Fibroblast of upper back skin (primary cell): Measurements from ENCODE around the gene PPP2R1B.
"Not testable (repeated sequence)": the region's sequence is repeated elsewhere in the genome, so short reads cannot be mapped to it uniquely, and the experiment has no call there.

Experiments used
- DNase-seq: peaks from one replicate; pipeline ENCODE4 v3.0.0-alpha.2; 2013

PPP2R1B gene

DNA sequence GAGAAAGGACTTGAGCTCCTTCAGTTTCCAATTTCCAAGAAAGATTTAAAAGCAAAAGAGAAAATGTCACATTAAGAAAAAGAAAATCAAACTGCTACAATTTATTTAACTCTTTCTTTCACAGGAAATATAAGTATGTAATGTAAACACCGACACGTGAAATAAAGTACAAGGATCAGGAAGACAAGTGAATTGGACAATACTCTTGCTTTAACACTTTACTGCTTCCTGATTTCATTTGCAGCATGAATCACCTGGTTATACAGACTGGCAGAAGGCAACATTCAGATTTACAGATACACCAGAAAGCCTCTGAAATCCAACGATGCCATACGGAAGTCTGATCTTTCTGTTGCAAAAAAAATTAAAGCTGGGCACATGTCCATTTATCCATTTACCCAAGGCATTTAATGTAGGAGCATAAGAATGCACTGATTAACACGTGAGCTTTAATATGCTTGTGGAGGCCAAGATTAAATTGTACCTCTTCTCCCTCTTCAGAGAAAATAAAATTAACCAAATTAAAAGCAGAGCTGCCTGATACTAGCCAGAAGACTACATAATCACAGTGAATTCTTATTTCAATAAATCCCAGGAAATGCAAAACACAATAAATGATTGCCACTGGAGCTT is 16.0 kb upstream of the PPP2R1B start:
- no peak for DNase-seq

DNA sequence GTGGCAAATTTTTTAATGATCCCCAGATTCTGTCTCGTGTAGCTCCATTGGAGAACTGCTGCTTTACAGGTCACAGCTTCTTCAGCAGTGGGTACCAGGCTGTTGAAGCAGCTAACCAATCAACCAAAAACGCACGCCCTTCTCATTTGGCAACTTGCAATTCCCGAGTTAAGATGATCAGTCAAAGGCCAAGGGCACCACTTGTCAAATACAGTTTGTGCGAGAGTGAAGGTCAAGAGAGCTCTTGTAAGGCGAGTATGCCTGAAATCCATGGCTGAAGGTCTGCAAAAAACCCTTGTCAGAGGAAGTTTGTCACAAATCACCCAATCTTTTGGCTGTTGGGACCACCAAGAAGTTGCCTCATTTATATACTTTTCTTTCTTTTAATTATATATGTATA is 12.9 kb upstream of the PPP2R1B start:
- no peak for DNase-seq

DNA sequence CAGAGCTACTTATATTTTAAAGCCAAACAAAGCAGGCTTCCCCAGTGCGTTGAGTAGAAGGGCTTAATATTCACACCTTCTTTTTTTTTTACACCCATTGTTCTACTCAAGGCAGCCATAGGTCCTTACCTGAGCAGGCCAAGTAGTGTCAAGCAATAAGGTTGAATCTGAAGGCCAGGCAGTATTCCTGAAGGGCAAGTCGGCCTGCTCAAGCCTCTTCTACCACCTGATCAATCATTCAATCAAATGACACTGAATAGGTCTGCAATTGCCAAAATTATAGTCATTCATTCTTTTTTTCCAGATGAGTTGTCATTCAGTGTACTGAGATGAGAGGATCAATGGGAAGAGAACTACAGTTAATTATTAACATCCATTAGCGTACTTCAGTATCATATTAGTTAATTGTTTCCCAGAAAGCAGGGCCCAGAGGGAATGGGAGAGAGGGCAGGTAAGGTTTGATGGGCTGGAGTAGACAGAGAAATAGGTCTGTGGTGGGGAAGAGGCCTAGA is 11.9 kb upstream of the PPP2R1B start:
- DNase-seq: no peak

DNA sequence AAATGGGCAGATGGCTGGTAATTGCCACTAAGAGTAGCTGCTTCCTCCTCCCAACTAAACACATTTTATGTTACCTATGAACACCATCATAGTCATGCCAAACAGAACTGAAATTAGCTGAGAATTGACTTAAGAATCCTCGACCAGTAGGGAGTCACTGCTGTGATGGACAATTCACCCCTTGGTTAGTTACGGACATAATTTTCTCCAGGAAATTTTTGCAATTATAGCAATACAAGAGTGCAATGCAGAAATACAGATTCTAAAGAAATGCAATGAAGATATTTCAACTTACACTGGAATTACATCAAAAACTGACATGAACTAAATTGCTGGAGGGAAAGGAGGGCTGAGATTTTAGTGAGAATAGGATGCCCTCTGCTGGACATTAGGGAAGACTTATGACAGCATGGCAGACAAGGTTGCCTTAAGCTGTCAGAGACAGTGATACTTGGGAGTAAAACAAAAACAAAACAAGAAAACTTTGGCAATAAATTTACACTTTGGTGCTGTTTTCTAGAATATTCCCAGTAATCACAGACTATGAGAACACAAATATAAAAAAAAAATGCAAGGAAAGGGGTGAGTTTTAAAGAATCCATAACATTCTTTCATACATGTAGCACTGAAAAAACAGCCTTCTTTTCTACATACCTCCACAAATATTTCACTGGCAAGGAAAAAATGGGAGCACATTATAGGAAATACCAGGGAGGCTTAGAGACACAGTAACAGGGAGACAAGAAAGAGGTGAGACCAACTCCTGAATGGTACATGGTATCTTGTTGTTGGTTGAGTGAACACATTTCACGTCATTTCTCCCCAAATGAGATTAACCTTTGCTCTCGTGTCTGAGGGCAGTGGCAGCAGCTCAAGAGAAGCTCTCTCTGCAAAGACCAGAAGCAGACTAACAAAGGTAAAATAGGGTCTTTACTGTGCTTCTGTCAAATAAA is 11.2 kb upstream of the PPP2R1B start:
- DNase-seq: peak; percentile 81

DNA sequence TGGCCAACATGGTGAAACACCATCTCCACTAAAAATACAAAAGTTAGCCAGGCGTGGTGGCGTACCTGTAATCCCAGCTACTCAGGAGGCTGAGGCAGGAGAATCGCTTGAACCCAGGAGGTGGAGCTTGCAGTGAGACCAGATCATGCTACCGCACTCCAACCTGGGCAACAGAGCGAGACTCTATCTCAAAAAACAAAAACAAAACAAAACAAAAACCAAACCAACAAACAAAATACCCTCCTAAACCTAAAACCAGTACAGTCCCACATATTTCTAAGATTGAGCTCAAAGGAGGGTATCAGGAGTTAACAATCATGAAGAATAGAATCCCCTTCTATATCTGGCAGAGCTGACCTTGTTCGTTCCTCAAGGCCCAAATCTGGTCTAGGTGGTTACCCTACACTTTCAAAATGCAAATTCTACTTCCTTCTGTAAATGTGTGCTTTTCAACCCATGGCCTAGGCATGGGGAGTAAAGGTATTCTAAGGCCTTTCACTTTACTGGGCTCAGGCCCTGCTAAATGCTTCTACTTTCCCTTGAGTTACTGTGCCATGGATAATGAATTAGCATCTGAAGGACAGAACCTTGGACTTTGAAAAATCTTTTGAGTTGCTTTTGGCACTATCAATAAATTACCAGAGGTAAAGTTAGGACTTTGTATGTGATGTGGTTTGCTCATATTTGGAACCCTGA is 10.4 kb upstream of the PPP2R1B start:
- DNase-seq: no peak

DNA sequence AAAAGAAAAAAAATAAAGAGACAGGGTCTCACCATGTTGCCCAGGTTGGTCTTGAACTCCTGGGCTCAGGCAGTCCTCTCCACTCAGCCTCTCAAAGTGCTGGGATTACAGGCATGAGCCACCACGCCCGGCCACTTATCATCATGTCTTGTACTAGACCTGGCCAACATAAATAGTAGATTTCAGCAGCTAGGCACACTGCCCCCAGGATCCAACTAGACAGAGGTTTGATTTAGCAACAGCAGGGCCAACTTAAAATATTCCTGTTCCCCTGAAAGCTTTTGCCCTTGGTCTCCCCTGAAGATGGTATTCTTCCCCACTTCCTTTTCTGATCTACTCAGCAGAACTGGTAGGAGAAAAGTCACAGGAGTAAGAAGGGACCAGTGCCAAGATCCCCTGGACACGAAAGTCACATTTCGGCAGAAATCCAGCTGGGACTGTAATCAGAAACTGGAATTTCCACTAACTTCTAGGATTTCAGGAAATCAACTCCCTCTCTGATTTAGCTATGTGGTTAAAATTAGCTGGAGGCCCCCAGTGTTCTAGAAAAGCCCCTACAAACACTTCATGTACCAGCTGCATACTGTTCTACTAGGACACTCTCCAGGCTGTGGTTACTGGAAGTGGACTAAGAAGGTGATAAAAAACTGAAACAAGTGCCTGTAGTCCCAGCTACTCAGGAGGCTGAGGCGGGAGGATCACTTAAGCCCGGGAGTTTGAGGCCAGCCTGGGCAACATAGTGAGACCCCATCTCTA is 8.9 kb upstream of the PPP2R1B start:
- DNase-seq: peak; percentile 17

DNA sequence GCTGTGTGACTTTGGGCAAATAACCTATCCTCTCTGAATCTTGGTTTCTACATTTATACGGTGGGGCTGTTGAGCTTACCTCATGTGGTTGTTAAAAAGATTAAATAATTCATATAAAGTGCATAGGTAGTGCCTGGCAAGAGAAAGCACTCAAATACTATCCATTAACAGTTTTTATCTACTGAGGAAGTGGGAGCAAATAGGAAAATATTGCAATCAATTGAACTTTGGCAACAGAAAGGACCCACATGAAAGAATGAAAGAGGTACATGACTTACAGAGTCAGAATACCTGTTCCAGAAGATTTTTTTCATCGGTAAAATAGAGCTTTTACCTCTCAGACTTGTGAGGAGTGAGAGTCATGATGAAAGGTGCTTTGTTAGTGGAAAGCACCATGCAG is 6.3 kb upstream of the PPP2R1B start:
- no peak for DNase-seq

DNA sequence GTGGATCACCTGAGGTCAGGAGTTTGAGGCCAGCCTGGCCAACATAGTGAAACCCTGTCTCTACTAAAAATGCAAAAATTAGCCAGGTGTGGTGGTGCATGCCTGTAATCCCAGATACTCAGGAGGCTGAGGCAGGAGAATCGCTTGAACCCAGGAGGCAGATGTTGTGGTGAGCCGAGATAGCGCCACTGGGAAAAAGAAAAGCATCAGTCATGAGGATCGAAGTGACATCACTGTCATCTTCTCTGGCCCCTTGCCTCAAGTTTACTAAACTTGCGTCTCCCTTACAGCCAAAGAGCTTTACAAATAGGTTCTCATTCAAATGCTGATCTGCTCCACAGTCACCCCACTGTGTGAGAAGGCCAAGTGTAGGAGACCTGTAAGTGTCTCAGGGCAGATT is 5.0 kb upstream of the PPP2R1B start:
- not testable (repeated sequence) for DNase-seq

DNA sequence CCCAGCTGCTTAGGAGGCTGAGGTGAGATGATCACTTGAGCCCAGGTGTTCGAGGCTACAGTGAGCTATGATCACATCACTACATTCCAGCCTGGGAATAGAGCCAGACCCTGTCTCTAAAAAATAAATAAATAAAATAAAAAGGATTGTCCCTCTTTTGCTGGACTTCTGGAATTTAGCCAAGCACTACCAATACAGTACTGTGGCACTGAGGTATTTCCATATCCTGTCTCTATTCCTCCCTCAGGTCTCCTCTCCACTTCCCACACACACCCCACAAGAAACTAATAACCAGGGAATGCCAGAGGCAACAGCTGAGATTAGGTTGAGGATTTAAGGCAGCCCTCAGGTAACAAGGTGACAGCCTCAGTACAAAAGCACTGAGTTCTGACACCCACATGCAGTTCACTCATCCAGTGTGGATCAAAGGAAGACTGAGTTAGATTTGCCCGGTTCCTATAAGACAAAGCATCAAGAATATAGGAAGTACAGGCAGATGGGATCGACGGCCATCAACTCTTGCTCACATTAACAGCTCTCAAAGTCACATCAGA is 4.5 kb upstream of the PPP2R1B start:
- DNase-seq: no peak

DNA sequence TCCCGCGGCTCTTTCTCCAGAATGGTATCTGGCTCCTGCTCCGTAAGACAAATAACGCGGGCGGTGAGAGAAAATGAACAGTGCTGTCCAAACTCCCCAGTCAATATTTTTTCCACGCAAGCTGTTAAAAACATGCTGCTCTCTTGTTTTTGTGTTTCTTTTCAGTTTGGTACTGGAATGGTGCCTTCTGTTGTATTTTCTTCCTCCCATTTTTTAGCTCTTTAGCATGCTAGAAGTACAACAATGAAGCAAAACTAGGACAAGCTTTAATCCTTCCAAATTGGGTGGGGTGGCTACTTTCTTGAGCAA is 599 bp upstream of the PPP2R1B start:
- no peak for DNase-seq

DNA sequence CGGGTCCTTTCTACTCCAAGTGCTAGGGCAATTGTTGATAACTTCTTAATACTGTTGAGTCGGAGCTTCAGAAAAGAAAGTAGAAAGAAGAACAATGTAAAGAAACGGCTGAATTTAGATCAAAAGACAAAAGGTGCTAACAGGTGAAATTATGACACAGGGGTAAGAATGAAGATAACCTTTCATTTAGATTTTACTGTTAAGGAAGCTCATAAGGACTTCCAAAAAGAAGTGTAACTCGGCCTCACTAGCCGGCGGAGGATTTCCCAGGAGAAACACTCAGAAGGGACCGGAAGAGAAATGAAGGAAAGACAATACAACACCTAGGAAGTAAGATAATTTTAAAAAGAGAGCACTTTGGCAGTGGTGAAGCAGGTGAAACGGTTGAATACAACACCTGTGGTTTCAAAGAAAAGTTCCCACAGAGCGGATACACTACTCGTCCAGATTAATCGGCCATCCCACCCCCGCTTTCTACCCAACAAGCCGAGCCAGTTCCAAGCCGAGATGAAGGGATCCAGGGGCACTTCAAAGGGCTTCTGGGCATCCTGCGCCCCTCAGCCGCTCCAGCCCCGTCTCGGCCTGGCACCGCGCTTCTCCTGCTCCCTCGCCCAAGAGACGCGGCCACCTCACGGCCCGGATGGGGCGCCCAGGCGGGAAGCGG is 737 bp downstream of the PPP2R1B start:
- no peak for DNase-seq

DNA sequence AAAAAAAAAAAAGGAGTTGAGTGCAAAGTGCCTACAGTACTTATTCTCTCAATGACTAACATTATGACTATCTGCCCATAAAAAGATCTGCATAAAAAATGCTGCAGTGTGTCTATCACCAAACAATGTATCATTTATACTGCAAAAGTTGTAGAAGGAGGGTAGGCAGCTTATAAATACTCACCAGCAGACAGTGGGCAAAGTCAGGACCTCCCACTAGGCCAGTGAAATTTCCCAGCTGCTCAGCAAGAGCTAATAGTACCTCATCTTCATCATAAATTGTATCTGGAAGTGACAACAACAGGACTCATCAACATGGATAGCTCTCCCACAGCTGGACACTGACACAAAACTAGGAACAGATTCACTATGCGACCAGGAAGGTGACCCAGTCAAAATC is 1.6 kb downstream of the PPP2R1B start:
- DNase-seq: peak; percentile 24

DNA sequence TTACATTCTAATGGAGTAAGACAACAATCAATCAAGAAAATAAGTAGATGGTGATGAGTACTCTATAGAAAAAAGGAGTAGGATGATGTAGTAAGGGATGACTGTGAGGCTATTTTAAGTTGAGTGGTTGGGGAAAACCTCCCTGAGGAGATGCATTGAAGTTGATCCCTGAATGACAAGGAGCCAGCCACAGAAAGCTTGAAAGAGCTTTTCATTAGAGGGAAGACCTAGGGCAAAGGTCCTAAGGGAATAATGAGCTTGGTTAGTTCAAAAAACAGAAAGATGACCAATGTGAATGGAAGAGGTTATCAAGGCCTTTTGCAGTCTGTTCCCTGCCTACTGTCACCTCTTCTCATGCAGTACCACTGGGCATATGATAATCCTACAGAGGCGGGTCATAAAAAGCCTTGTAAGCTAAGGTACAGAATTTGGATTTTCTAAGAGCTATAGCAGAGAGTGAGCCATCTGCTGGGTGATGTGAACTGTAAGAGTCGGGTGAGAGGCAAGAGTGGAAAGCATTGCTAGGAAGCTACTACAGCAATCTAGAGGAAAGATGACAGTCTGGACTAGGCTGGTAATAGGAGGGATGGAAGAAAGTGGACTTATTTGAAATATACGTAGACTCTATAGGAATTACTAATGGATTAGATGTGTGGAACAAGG is 3.1 kb downstream of the PPP2R1B start:
- DNase-seq: no peak

DNA sequence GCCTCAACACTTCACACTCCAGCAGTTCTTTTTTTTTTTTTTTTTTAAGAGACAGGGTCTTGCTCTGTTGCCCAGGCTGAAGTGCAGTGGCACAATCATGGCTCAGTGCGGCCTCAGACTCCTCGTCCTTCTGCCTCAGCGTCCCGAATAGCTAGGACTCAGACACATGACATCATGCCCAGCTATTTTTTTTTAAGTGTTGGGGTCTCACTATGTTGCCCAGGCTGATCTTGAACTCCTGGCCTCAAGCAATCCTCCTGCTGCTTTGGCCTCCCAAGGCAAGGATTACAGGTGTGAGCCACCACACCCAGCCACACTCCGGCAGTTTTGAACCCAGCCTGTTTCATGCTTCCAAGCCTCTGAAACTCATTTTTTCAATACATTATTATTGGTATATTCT is 3.7 kb downstream of the PPP2R1B start:
- DNase-seq: no peak

DNA sequence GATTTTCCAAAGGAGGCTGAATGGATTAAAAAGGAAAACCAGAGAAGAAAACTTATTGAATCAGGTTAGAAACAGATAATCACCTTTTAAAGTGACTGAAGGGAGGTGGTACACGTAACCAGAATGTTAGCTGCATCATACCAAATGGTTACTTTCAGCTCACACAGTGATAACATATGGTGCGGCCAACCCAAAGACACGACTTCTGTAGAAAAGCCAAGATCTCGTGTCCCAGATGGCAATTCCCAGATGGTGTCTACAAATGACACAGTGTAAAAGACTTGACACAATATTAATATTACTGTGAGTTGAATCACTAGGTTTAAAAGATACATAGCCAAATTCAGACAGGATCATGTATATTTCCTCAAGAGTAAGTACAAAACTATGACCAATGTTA is 5.2 kb downstream of the PPP2R1B start:
- DNase-seq: no peak

DNA sequence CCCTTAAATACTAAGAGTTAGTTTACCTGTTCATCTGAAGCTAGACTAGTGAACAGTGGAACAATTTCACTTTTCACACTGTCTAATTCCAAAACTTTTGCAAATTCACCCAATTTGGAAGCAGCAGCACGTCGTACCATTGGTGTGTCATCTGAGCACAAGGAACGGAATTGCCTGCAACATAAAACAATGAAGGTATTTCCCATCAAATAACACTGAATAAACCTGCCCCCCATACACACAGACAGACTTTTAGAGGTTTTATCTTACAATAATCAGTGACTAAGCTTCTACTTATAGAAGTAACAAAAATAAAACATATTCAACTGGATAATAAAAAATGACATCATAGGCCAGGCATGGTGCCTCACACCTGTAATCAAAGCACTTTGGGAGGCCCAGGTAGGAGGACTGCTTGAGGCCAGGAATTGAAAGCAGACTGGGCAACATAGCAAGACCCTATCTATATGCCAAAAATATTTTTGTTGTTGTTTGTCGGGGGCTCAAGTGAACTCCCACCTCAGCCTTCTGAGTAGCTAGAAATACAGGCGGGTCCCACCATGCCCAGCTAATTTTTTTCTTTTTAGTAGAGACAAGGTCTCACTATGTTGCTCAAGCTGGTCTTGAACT is 6.3 kb downstream of the PPP2R1B start:
- DNase-seq: no peak

DNA sequence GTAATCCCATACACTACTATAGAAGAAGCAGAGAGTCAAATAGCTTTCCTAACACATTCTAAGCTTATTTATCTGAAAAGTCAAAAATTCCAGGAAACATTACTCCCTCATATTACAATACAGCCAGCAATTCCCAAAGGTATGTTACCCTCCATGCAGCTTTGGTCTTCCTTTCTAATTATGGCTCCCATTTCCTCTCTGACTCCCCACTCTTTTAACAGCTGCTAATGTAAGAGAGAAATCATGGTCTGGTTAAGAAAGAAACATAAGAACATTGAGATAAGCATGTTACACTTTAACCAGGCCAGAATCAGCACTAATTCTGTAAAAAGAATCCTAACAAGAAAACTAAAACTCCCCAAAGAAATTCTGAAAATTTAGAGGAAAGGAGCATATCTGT is 6.8 kb downstream of the PPP2R1B start:
- no peak for DNase-seq

DNA sequence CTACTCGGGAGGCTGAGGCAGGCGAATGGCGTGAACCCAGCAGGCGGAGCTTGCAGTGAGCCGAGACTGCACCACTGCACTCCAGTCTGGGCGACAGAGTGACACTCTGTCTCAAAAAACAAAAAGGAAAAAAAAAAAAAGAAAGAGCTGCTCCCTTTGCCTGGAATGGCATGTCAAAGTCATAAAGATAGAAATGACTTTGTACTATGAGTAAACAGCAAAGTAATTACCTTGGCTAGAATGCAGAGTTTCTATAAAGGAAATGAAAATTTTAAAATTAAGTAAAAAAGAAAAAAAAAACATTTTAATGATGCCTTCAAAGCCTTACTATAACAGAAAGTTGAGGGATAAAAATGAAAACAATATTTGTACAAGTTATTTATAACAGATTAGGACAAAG is 10.1 kb downstream of the PPP2R1B start:
- no peak for DNase-seq

DNA sequence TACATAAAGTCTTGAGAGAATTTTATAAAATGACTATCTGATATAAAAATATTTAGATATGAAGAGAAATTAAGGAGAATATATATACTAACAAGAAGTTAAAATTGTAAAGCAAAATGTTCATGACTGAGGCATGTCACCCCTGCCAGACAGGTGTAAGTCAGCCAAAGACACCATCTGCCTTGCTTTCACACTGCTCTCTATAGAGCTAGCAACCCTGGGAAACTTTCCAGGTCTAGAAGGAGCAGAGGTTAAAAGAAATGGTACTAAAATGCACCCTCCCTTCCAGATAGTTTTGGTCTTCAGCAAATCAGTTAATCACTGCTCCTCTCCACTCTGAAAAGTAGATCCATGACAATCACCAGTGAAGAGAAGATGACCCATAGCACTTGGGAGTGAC is 16.5 kb downstream of the PPP2R1B start:
- DNase-seq: no peak

DNA sequence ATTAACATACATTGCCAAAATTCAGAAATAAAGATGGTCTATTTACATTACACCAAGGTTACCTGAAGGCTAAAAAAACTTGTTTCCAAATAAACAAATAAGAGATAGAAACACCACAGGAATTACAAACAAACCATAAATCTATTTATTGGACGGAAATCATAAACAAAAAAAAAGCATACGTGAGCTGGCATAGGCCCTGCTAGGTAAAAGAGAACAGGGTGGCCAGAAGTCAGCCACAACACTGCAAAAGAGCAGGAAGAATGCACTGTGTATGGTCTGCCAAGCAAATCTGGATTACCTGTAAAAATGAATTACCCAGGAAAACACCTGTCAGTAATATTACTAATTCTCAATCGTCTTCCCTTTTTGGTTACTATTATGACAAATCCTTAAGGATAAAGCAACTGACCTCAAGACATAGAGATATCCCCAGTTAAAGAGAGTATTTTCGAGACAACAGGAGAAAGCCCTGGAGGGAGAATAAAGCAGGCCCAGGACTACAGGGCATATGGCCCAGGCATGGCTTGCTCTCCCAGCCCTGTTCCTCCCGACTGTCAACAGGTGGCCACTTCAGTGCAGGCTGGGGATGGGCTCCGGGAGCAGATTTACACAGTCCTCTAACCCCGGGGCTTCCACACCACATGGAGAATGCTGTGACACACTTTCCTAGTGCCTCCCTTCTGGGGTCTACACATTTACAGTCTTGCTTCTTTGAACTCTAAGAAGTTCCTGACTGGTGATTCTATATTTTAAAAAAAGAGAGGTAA is 18.0 kb downstream of the PPP2R1B start:
- no peak for DNase-seq
